GM18868 (cell line): Measurements from ENCODE around the gene KCNQ1.

Experiments
- ATAC-seq: cut with Tn5 transposase; IDR thresholded peaks from one replicate; pipeline ENCODE4 v1.9.1; 2021; ENCODE audit warnings: mild to moderate bottlenecking, moderate library complexity; ENCODE audit not compliant: unreplicated experiment

KCNQ1 gene

GRCh38 chr11:2586793-2587131 lies 142.0 kb downstream of the KCNQ1 start:
- no peak for ATAC-seq

GRCh38 chr11:2587132-2587930 lies 142.5 kb downstream of the KCNQ1 start:
- no peak for ATAC-seq

GRCh38 chr11:2587976-2588748 lies 143.4 kb downstream of the KCNQ1 start:
- ATAC-seq, result no peak

GRCh38 chr11:2588809-2589537 lies 144.2 kb downstream of the KCNQ1 start:
- no peak for ATAC-seq

GRCh38 chr11:2589538-2589934 lies 144.7 kb downstream of the KCNQ1 start:
- ATAC-seq, result no peak

- no peak for ATAC-seq
Measured at GRCh38 chr11:2590131-2590964, 145.5 kb downstream of the KCNQ1 start.

- no peak for ATAC-seq
Measured at GRCh38 chr11:2590965-2591754, 146.4 kb downstream of the KCNQ1 start.

- ATAC-seq, result no peak
Measured at GRCh38 chr11:2591805-2592204, 147.0 kb downstream of the KCNQ1 start.

- ATAC-seq, result no peak
Measured at GRCh38 chr11:2592559-2593392, 148.0 kb downstream of the KCNQ1 start.

GRCh38 chr11:2593393-2593950 lies 148.7 kb downstream of the KCNQ1 start:
- ATAC-seq, result no peak

- ATAC-seq, result no peak
Measured at GRCh38 chr11:2594267-2594666, 149.5 kb downstream of the KCNQ1 start.

- no peak for ATAC-seq
Measured at GRCh38 chr11:2595204-2595603, 150.4 kb downstream of the KCNQ1 start.

GRCh38 chr11:2599561-2600189 lies 154.9 kb downstream of the KCNQ1 start:
- ATAC-seq, result no peak

- no peak for ATAC-seq
Measured at GRCh38 chr11:2609345-2609744, 164.5 kb downstream of the KCNQ1 start.

- ATAC-seq, result no peak
Measured at GRCh38 chr11:2612884-2613571, 168.2 kb downstream of the KCNQ1 start.

GRCh38 chr11:2621894-2622293 lies 177.1 kb downstream of the KCNQ1 start:
- ATAC-seq, result no peak

GRCh38 chr11:2625183-2625582 lies 180.4 kb downstream of the KCNQ1 start:
- no peak for ATAC-seq

GRCh38 chr11:2630679-2631078 lies 185.9 kb downstream of the KCNQ1 start:
- ATAC-seq, result no peak
